Activated CD8-positive, alpha-beta memory T cell treated with anti-CD3 and anti-CD28 coated beads for 36 hours (primary cell): Measurements from ENCODE around the gene PRKG1. TPM values are rescaled to one million over a fixed set of nuclear protein-coding genes. Genes with fewer than 3 reads are reported as not detected.
"Not testable (repeated sequence)": the region's sequence is repeated elsewhere in the genome, so short reads cannot be mapped to it uniquely, and the experiment has no call there.

ENCODE experiments used
- CTCF ChIA-PET: fragments of 350-600 bp; sonication (Branson Sonifier 250); formaldehyde crosslinking; loops from one replicate; lab custom pipeline; 2021; ENCODE audit warnings: antibody characterized with exemption; lab: Charles Lee
- POLR2A ChIA-PET: fragments of 350-600 bp; sonication (Branson Sonifier 250); formaldehyde crosslinking; loops from one replicate; lab custom pipeline; 2021; ENCODE audit warnings: antibody characterized with exemption; lab: Charles Lee
- total RNA-seq, 2 experiments: library from RNA; stranded (reverse); gene quantifications; one replicate each; pipeline ENCODE4 v1.2.3, GENCODE V29; 2021

PRKG1 gene
- total RNA-seq, 2 experiments from 2014 or later: not detected

- CTCF ChIA-PET: no interaction called here
- POLR2A ChIA-PET: no interaction called here
Observed at GRCh38 chr10:51206500-51206899, 132.2 kb downstream of the PRKG1 start.

DNA sequence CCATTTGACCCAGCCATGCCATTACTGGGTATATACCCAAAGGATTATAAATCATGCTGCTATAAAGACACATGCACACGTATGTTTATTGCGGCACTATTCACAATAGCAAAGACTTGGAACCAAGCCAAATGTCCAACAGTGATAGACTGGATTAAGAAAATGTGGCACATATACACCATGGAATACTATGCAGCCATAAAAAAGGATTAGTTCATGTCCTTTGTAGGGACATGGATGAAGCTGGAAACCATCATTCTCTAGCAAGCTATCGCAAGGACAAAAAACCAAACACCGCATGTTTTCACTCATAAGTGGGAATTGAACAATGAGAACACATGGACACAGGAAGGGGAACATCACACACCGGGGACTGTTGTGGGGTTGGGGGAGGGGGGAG is 138.7 kb downstream of the PRKG1 start:
- POLR2A ChIA-PET, CTCF ChIA-PET: not testable (repeated sequence)

- POLR2A ChIA-PET: no interaction called here
- CTCF ChIA-PET: no interaction called here
Observed at GRCh38 chr10:51214207-51215196, 140.2 kb downstream of the PRKG1 start.

- CTCF ChIA-PET: no interaction called here
- POLR2A ChIA-PET: no interaction called here
Observed at GRCh38 chr10:51215951-51216834, 141.9 kb downstream of the PRKG1 start.

GRCh38 chr10:51217505-51217904 is 143.2 kb downstream of the PRKG1 start:
- POLR2A ChIA-PET: no interaction called here
- CTCF ChIA-PET: no interaction called here

GRCh38 chr10:51224671-51225161 is 150.4 kb downstream of the PRKG1 start:
- ChIA-PET POLR2A (no interaction called here), CTCF (no interaction called here)

- POLR2A ChIA-PET: no interaction called here
Observed at GRCh38 chr10:51227897-51228713, 153.8 kb downstream of the PRKG1 start.

GRCh38 chr10:51228714-51229100 is 154.4 kb downstream of the PRKG1 start:
- ChIA-PET POLR2A (no interaction called here), CTCF (no interaction called here)

More at GRCh38 chr10:51227897-51228713, 153.8 kb downstream of the PRKG1 start:
- CTCF ChIA-PET: no interaction called here

DNA sequence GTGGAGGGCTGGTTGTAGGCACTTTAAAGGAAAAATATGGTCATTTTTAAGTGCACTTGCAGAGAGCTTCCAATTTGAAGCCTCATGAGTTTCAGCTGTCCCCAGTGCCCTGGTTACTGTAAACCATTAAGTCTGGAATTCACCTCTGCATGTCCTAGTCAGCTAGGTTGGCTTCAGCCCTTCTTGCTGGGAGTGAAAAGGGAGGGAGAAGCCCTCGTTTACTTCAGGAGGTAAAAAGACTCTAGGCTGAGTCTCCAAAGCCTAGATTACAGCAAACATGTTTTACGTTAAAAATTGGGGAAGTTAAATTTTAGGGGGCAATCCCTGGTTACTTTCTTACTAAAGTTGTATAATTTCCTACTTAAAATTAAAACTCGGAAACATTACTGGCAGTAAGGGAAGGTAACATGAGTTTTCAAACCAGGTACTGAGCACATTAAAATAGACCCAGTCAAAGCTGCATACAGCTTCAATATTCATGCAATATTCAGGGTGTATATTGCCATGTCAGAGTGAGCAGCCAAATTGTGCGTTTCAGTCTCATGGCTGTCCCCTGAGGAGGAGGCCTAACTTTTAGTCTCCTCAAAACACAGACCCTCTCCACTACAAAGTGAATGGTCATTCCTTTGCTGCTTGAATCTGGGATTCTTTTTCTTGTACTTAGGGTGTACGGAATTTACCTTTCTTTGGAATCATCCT is 156.7 kb downstream of the PRKG1 start:
- CTCF ChIA-PET: no interaction called here
- POLR2A ChIA-PET: no interaction called here

DNA sequence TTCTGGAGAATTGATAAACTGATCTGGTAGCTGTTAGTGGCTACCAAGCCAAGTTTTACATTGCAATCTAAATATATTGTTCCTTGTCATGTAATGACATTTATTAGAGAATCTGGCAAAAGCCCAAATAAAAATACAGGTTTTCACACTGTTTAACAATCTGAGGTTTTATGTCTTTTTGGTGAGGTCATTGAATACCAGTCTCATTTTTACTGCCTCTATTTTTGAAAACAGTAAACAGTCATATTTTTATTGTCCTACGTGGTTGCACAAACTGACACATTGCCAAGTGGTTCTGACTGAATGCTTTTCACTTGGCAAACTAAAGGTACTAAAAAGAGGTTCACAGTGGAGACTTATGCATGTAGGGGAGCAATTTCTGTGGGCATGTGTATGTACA is 157.5 kb downstream of the PRKG1 start:
- CTCF ChIA-PET: no interaction called here

DNA sequence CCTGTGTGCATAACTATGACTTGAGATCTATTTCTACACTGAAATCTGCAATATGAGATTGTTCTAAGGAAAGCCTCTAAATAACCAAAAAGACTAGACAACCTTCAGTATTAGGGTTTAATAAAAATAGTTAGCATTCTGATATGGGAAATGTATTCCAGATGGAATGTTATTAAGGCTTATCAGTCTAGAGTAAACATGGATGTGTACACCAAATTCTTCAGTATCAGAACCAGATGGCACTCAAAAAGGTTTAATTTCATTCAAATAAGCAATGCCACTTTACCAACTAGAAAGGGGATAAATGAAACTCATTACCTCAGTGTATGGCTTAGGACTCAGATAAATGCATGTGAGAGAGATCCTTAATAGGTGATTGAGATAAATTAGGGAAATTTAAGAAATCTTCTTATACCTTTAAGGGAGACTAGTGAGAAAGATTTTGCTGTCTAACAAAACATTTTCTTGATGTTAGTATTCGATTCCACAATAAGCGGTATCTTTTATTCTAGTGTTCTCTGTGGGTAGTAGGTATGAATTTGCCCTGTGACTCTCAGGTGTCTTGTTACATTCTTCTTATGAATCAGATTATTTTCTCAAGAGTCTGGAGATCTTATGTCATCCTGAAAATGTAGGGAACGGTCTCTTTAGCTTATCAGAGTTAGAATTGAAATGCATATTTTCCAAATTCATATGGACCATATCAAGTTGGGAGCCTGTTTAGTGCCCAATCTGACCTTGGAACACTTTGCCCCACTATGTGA is 159.2 kb downstream of the PRKG1 start:
- ChIA-PET CTCF (no interaction called here), POLR2A (no interaction called here)

More for the DNA sequence above, 157.5 kb downstream of the PRKG1 start:
- POLR2A ChIA-PET: no interaction called here

- POLR2A ChIA-PET: no interaction called here
Observed at GRCh38 chr10:51235865-51236264, 161.6 kb downstream of the PRKG1 start.

DNA sequence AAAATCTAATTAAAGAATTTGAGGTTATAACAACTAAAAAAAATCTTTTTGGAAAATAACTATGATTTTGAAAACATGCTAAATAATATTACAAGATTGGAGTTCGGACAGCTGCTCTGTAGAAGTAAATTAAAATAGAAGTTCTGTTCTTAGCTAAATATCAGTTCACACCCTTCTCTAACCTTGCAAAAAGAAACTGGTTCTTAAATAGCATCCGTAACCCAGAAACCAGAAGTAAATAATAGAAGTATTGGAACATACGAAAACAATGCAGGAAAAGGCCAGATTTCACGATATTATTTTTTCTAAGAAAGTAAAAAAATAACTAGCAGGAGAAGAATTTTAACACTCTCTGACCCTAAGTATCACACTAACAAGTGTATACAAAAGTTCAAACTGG is 164.7 kb downstream of the PRKG1 start:
- POLR2A ChIA-PET: no interaction called here
- CTCF ChIA-PET: no interaction called here

More at GRCh38 chr10:51235865-51236264, 161.6 kb downstream of the PRKG1 start:
- CTCF ChIA-PET: no interaction called here

DNA sequence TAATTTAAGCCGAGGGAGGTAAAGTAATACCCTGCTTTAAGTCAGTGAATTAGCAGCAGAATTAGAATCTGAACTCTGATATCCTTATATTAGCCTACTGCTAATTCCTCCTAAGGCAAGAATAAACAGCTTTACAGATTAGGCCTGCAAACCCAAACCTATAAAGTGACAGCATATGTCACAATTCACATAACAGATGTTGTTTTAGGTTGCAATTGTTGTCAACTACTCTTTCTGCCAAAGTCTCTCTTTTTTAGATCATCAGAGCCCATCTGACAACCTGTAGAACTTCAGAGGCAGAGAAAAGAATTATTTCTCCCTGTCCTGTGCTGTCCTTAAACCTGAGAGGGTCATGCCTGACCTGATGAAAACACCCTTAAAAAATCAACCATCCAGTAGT is 167.2 kb downstream of the PRKG1 start:
- POLR2A ChIA-PET: no interaction called here
- CTCF ChIA-PET: no interaction called here

DNA sequence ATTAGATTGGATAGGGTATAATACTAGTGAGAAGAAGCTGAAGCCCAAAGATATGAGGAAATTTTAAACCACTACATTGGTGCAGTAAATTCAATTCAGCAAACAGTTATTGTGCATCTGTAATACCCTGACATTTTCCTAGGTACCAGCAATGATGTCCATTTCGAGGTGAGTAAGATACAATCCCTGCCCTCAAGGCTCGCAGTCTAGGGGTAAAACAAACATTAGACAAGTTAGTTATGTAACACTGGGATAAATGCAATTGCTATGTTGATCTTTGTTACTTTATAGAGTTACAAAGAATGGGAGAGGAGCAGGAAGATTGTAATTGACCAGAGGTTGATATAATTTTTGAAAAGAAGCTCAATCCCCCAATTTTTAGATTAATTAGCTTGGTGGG is 168.1 kb downstream of the PRKG1 start:
- ChIA-PET POLR2A (no interaction called here), CTCF (interaction anchor here (0.6 kb wide), 1 partner anchor 37 kb away, joined by 4 read pairs; no protein-coding TSS in a partner anchor)

- ChIA-PET POLR2A (no interaction called here), CTCF (no interaction called here)
Observed at GRCh38 chr10:51244309-51244708, 170.0 kb downstream of the PRKG1 start.

GRCh38 chr10:51244748-51245490 is 170.6 kb downstream of the PRKG1 start:
- ChIA-PET POLR2A (no interaction called here), CTCF (no interaction called here)
